Cardiac fibroblast (primary cell): Measurements from ENCODE around the gene MOGAT3.

Experiments
- DNase-seq, 2 donors: peaks; one replicate each; pipeline versions ENCODE4 v3.0.0 to v3.0.0-alpha.2; 2010; ENCODE audit warnings: low read depth in 2 of 2
- H3K4me3 ChIP-seq, 2 donors: replicated peaks in 1 of 2; 1 replicate in 1 of 2; 2 replicates in 1 of 2; pipeline ENCODE4 v1.5.1; 2011; ENCODE audit warnings: low read depth in 2 of 2, low read length in 2 of 2, mild to moderate bottlenecking in 2 of 2, moderate library complexity in 1 of 2
- TF ChIP-seq, protein P1 (sequence below): IDR thresholded peaks from one replicate; pipeline ENCODE4 v1.5.1; 2011; ENCODE audit warnings: low read depth, mild to moderate bottlenecking, low read length, inconsistent platforms

MOGAT3 gene

DNA sequence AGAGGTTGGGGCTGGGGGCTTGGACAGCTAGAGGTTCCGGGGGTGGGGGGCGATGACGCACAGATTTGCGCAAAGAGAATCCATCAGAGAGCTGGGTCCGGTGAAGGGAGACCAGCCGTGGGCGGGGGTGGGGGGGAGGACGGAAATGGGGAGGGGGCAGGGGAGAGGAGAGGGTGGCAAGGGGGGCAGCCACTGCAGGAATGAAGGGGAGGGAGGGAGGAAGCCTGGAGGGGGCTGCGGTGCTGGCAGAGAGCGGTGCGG, 34.3 kb downstream of the MOGAT3 start:
- H3K4me3 ChIP-seq = no peak overlapping the region
- TF ChIP-seq, protein P1, sequence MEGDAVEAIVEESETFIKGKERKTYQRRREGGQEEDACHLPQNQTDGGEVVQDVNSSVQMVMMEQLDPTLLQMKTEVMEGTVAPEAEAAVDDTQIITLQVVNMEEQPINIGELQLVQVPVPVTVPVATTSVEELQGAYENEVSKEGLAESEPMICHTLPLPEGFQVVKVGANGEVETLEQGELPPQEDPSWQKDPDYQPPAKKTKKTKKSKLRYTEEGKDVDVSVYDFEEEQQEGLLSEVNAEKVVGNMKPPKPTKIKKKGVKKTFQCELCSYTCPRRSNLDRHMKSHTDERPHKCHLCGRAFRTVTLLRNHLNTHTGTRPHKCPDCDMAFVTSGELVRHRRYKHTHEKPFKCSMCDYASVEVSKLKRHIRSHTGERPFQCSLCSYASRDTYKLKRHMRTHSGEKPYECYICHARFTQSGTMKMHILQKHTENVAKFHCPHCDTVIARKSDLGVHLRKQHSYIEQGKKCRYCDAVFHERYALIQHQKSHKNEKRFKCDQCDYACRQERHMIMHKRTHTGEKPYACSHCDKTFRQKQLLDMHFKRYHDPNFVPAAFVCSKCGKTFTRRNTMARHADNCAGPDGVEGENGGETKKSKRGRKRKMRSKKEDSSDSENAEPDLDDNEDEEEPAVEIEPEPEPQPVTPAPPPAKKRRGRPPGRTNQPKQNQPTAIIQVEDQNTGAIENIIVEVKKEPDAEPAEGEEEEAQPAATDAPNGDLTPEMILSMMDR = no peak
- no peak for DNase-seq

DNA sequence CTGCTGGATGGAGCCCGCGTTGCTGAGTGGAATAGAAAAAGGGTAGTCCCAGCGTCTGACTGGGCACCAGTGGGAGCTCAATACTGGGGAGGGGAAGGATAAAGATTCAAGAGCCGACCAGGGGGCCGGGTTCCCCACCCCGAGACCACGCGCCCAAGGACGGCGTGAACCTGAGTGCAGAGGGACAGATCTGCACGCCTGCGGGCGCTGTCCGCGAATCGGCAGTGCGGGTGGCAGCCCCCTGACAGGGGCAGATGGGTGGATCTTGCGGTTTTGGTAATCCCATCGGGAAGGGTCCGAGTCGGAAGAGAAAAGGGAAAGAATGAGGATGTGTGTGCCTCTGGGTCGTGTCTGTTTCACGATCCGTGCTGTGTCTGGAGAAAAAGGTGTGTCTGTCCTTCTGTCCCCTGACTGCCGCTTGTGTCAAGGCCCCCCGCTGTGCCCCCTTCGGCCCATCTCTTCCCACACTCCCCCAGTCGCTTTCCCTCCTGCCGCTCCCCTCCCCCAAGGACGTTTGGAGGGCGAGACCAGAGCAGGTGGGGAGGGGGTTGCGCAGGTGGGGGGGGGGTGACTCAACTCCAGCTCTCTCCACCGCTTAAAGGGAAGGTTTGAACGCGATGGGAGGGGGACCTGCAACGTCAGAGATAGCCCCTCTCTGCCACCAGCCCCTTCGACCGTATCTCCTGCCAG, 34.7 kb downstream of the MOGAT3 start:
- no peak for DNase-seq

DNA sequence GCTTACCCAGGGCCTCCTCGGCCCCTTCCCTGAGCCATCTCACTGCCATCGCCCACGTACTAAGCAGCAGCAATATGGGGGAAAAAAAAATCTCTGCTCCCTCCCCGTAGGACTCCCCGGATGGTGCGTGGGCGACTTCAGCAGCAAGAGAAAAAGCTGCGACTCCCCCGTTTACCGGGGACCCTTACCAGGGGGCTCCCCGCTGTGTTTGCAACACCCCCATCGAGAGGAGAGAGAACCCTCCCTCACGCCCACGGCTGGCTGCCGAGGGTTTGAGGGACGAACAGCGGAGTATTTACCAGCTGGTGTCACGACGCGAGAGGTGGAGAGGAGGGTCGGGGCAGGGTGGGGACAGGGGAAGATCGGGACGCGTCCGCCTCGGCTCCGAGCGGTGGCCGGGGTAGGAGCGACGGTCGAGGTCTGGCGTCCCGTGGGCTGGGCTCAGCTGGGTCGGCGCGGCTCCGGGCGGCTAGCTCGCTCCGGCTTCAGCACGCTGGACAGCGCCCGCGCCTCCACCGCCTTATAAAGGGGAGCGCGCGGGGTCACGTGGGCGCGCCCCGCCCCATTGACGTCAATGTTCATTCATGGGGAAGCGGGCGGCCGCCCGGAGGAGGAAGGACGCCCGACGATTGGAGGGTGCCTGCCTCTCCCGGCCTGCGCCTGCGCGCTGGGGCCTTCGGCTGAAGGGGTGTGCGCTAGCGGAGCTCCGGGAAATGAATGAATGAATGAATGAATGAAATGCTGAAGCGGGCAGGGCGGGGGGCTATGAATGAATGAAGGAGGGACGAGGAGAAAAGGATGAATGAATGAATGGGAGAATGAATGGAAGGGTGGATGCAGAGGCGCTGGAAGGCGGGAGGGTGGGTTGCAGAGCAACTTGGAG, 35.5 kb downstream of the MOGAT3 start, which contains the start of gene VGF:
VGF (minus strand) TSS at position 495 of the 883 bp plus-strand sequence. CDS start 726 bp downstream, outside the sequence.
- H3K4me3 ChIP-seq = peak within 1 kb of the TSS in 1 of 2 donors; percentile 26
- TF ChIP-seq, protein P1 = no peak
- DNase-seq = peak; percentile 94 to 96

More for the DNA sequence above, 34.7 kb downstream of the MOGAT3 start:
- TF ChIP-seq, protein P1 = no peak
- peak overlapping the region in 1 of 2 donors; percentile 26 for H3K4me3 ChIP-seq

DNA sequence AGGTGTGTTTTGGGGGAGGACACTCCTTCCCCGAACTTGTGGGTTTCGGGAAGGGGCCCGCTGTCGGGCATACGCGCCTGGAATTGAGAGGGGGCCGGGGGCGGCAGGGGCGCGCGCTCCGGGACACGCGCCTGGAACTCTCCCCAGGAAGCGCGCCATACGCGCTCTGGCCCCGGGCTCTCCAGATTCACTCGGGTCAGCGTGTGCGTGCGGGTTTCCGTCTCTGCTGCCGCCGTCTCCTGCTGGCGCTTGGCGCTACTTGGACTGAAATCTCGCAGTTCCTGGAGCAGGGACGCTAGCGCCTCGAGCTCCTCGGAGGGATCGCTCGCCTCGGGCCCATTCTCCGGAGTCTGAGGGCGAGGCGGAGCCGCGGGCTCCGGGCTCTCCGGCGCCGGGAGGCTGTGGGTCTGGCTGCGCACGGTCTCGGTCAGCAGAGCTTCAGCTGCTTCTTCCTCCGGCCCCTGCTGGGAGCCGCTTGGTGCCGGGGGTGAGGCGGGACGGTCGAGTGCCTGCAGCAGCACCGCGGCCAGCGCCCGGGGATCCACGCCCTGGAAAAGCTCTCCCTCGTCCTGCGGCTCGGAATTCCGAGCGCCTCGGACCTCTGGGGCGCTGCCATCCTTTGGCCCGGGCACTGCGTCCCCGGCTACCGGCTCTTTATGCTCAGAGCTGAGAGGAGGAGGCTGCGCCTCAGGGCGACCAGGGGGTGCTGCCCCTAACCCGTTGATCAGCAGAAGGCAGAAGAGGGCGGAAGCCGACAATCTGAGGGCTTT, 36.6 kb downstream of the MOGAT3 start:
- H3K4me3 ChIP-seq = no peak overlapping the region
- TF ChIP-seq, protein P1 = no peak
- peak; percentile 61 to 72 for DNase-seq

DNA sequence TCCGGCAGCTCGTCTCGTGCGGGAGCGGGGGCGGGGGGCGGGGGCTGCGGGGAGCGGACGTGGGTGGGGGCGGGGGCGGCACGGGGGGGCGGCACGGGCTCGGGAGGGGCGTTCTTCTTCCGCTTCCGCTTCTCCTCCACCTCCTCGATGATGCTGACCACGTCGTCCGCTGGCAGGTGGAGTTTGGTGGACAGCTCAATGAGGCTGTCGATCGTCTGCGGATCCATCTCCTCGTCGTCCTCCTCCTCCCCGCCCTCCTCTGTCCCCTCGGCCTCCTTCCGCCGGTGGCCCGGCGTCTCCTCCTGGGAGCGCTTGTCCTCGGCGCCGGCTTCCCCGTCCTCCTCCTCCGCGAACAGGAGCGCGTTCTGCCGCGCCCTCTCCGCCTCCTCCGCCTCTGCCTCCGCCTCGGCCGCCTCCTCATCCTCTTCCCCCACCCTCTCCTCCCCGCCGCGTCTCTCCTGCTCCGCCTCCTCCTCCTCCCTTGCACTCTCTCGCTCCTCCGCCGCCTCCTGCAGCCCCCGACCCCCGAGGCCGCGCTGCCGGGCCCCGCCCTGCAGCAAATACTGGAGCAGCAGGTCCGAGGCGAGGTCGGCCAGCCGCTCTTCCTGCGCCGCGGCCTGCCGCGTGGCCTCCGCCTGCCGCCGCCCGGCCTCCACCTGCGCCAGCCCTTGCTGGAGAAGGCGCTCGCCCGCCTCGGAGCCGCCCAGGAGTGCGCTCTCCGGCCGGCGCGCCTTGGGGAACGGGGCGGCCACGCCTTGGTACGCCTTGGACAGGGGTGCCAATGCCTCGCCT, 37.4 kb downstream of the MOGAT3 start:
- H3K4me3 ChIP-seq = peak overlapping the region; percentile 30 to 42
- DNase-seq = no peak
- TF ChIP-seq, protein P1 = no peak
